H9 (cell line): ENCODE measurements around the gene UNC79. TPM values are rescaled to one million over a fixed set of nuclear protein-coding genes. Genes with fewer than 3 reads are reported as not detected.

Experiments used
- DNase-seq: peaks from one replicate; pipeline ENCODE4 v3.0.0-alpha.2; 2017
- H2AFZ ChIP-seq: one replicate; pipeline ENCODE4 v1.6.1; 2013; ENCODE audit warnings: mild to moderate bottlenecking, low read length, control low read depth, moderate library complexity
- H2AK5ac ChIP-seq: 2 replicates; pipeline ENCODE4 v1.6.1; 2013; ENCODE audit warnings: low read length, control low read depth, mixed read lengths; ENCODE audit not compliant: insufficient read length
- H2BK120ac ChIP-seq: one replicate; pipeline ENCODE4 v1.6.1; 2013; ENCODE audit warnings: low read depth, mild to moderate bottlenecking, low read length, control low read depth, inconsistent platforms; ENCODE audit not compliant: poor library complexity, severe bottlenecking
- H2BK12ac ChIP-seq: 2 replicates; pipeline ENCODE4 v1.6.1; 2013; ENCODE audit warnings: low read length, control low read depth, mixed read lengths, low read depth; ENCODE audit not compliant: insufficient read length
- H2BK15ac ChIP-seq: 2 replicates; pipeline ENCODE4 v1.6.1; 2013; ENCODE audit warnings: low read depth, low read length, control low read depth
- H2BK20ac ChIP-seq: one replicate; pipeline ENCODE4 v1.6.1; 2013; ENCODE audit warnings: low read depth, mild to moderate bottlenecking, low read length, control low read depth, inconsistent platforms; ENCODE audit not compliant: poor library complexity, severe bottlenecking
- H2BK5ac ChIP-seq: 2 replicates; pipeline ENCODE4 v1.6.1; 2013; ENCODE audit warnings: low read length, control low read depth, mixed read lengths; ENCODE audit not compliant: insufficient read length
- H3K14ac ChIP-seq: 2 replicates; pipeline ENCODE4 v1.6.1; 2013; ENCODE audit warnings: low read length, control low read depth; ENCODE audit not compliant: insufficient read depth
- H3K18ac ChIP-seq: 2 replicates; pipeline ENCODE4 v1.6.1; 2013; ENCODE audit warnings: low read depth, mild to moderate bottlenecking, mixed read lengths, low read length, control low read depth; ENCODE audit not compliant: insufficient read length
- H3K23ac ChIP-seq: 2 replicates; pipeline ENCODE4 v1.6.1; 2013; ENCODE audit warnings: low read length, control low read depth, mixed read lengths, low read depth; ENCODE audit not compliant: insufficient read length
- H3K23me2 ChIP-seq: 2 replicates; pipeline ENCODE4 v1.6.1; 2013; ENCODE audit warnings: low read depth, mild to moderate bottlenecking, mixed read lengths, low read length, control low read depth; ENCODE audit not compliant: insufficient read length, poor library complexity, severe bottlenecking
- H3K27ac ChIP-seq: 2 replicates; pipeline ENCODE4 v1.5.1; 2013; ENCODE audit warnings: low read length, control low read depth, mixed read lengths, low read depth; ENCODE audit not compliant: insufficient read length
- H3K27me3 ChIP-seq: 2 replicates; pipeline ENCODE4 v1.6.1; 2013; ENCODE audit warnings: low read length, control low read depth, inconsistent platforms; ENCODE audit not compliant: insufficient read depth
- H3K4ac ChIP-seq: 2 replicates; pipeline ENCODE4 v1.6.1; 2013; ENCODE audit warnings: low read depth, mild to moderate bottlenecking, control low read depth, inconsistent platforms, low read length, moderate library complexity
- H3K4me1 ChIP-seq: 2 replicates; pipeline ENCODE4 v1.6.1; 2013; ENCODE audit warnings: low read length, control low read depth, inconsistent platforms; ENCODE audit not compliant: insufficient read depth
- H3K4me2 ChIP-seq: 2 replicates; pipeline ENCODE4 v1.6.1; 2013; ENCODE audit warnings: low read length, control low read depth, mixed read lengths; ENCODE audit not compliant: insufficient read length, insufficient read depth
- H3K56ac ChIP-seq: 2 replicates; pipeline ENCODE4 v1.6.1; 2013; ENCODE audit warnings: low read depth, mild to moderate bottlenecking, mixed read lengths, low read length, control low read depth; ENCODE audit not compliant: insufficient read length
- H3K79me1 ChIP-seq: 2 replicates; pipeline ENCODE4 v1.6.1; 2013; ENCODE audit warnings: low read depth, mild to moderate bottlenecking, moderate library complexity, low read length, control low read depth, inconsistent platforms; ENCODE audit not compliant: insufficient read depth, poor library complexity, severe bottlenecking
- H3K79me2 ChIP-seq: 2 replicates; pipeline ENCODE4 v1.6.1; 2013; ENCODE audit warnings: low read length, control low read depth, inconsistent platforms; ENCODE audit not compliant: insufficient read depth
- H3K9ac ChIP-seq: 2 replicates; pipeline ENCODE4 v1.6.1; 2013; ENCODE audit warnings: low read length, control low read depth, mixed read lengths; ENCODE audit not compliant: insufficient read length; ENCODE audit errors: extremely low read depth
- H3K9me3 ChIP-seq: one replicate; pipeline ENCODE4 v1.6.1; 2013; ENCODE audit warnings: low read depth, low read length, inconsistent platforms; ENCODE audit not compliant: control insufficient read depth
- H3T11ph ChIP-seq: one replicate; pipeline ENCODE4 v1.6.1; 2013; ENCODE audit warnings: mild to moderate bottlenecking, low read length, control low read depth, inconsistent platforms
- H4K20me1 ChIP-seq: one replicate; pipeline ENCODE4 v1.6.1; 2013; ENCODE audit not compliant: control insufficient read depth, insufficient read length, insufficient read depth
- H4K5ac ChIP-seq: 2 replicates; pipeline ENCODE4 v1.6.1; 2013; ENCODE audit warnings: low read depth, mild to moderate bottlenecking, mixed read lengths, low read length, control low read depth; ENCODE audit not compliant: insufficient read length
- H4K8ac ChIP-seq: replicated peaks from 2 replicates; pipeline ENCODE4 v1.6.1; 2013; ENCODE audit warnings: low read length, control low read depth, mixed read lengths, low read depth; ENCODE audit not compliant: insufficient read length
- H4K91ac ChIP-seq: 2 replicates; pipeline ENCODE4 v1.6.1; 2013; ENCODE audit warnings: low read depth, mild to moderate bottlenecking, moderate library complexity, mixed read lengths, low read length, control low read depth; ENCODE audit not compliant: insufficient read length
- H3K27ac Mint-ChIP-seq, 3 experiments: 2 replicates in 2 of 3; 3 replicates in 1 of 3; pipeline ENCODE4 v1.8.0; 2020 to 2021; ENCODE audit warnings: mixed read lengths in 3 of 3, mild to moderate bottlenecking in 1 of 3, moderate library complexity in 1 of 3
- H3K27me3 Mint-ChIP-seq: 2 replicates; pipeline ENCODE4 v1.8.0; 2021; ENCODE audit warnings: low read depth, mild to moderate bottlenecking, moderate library complexity, mixed read lengths
- H3K36me3 Mint-ChIP-seq, 3 experiments: 2 replicates in 2 of 3; 3 replicates in 1 of 3; pipeline ENCODE4 v1.8.0; 2020 to 2021; ENCODE audit warnings: low read depth in 3 of 3, mixed read lengths in 3 of 3; ENCODE audit not compliant: insufficient read depth in 1 of 3
- H3K4me1 Mint-ChIP-seq, 2 experiments: 2 replicates each; pipeline ENCODE4 v1.8.0; 2020; ENCODE audit warnings: mixed read lengths in 2 of 2
- H3K4me3 Mint-ChIP-seq, 2 experiments: 2 replicates in 1 of 2; 3 replicates in 1 of 2; pipeline ENCODE4 v1.8.0; 2020 to 2021; ENCODE audit warnings: mild to moderate bottlenecking in 2 of 2, mixed read lengths in 2 of 2, moderate library complexity in 1 of 2
- H3K9me3 Mint-ChIP-seq, 2 experiments: 2 replicates in 1 of 2; 3 replicates in 1 of 2; pipeline ENCODE4 v1.8.0; 2020; ENCODE audit warnings: mild to moderate bottlenecking in 2 of 2, mixed read lengths in 2 of 2, moderate library complexity in 1 of 2
- WGBS: extraction: QIAGEN DNeasy Blood & Tissue Kit; methylation state at CpG from one replicate; pipeline ENCODE4 v1.1.7; 2013; ENCODE audit warnings: missing lambda C conversion rate, low lambda C conversion rate, mixed read lengths; ENCODE audit not compliant: insufficient read length; ENCODE audit errors: extremely low coverage; 5-methylcytosine and 5-hydroxymethylcytosine counted together
- total RNA-seq: library from RNA; stranded (reverse); gene quantifications from 2 replicates; pipeline ENCODE4 v1.2.1, GENCODE V29; 2021
- TF ChIP-seq, protein P1 (sequence below): fragments of 200-600 bp; sonication (generic); conservative IDR thresholded peaks from 3 replicates; pipeline ENCODE4 v1.8.0; 2021; ENCODE audit warnings: antibody characterized with exemption, mild to moderate bottlenecking

The UNC79 gene
- total RNA-seq, 1 experiment from 2014 or later = 3.0 TPM

DNA sequence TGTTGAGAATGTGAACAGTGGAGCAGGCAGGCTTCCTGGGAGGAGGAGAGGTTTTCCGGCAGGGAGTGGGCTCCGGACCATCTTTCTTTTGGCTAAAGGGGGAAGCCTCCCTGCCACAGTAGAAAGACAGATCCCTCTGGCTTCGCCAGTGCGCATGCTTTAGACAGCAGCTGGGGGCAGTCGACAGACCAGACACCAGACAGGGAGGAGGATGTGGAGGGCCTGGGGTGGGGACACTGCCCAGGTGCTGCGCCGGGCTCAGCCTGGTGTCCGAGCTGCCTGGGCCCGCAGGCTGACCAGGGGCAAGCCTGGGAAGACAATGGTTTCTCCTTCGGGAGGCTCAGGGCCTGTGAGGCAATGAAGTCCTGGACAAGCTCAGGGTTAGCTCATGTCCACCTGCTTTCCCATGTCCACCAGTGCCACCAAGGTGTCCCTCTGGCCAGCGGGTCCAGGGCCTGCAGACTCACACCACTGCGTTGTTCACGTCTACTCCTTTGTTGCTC is 290.3 kb downstream of the UNC79 start:
- H3K9me3 ChIP-seq = no peaks in the 10 kb centered on the region
- no peak overlapping the region for H2BK5ac ChIP-seq
- H3K23ac ChIP-seq = no peak overlapping the region
- no peak overlapping the region for H2BK12ac ChIP-seq
- H3K14ac ChIP-seq = no peak overlapping the region
- H3K4ac ChIP-seq = no peak overlapping the region
- Mint-ChIP-seq H3K27me3 (peaks cover 1% of the 10 kb centered on the region; the same call in 1 of the 2 replicates), H3K36me3 (no peaks in the 10 kb centered on the region; a peak in 3 of 7 replicates), H3K9me3 (peaks cover 0 to 3% of the 10 kb centered on the region in 2 experiments; a peak in 2 of 5 replicates), H3K27ac (peak overlapping the region in 2 of 3 experiments; percentile 42 to 70; a peak in 2 of 7 replicates), H3K4me1 (peaks cover 3 to 5% of the 10 kb centered on the region in 2 experiments), H3K4me3 (no peak overlapping the region)
- no peaks in the 10 kb centered on the region for H3K79me2 ChIP-seq
- no peak overlapping the region for H3K56ac ChIP-seq
- TF ChIP-seq, protein P1, sequence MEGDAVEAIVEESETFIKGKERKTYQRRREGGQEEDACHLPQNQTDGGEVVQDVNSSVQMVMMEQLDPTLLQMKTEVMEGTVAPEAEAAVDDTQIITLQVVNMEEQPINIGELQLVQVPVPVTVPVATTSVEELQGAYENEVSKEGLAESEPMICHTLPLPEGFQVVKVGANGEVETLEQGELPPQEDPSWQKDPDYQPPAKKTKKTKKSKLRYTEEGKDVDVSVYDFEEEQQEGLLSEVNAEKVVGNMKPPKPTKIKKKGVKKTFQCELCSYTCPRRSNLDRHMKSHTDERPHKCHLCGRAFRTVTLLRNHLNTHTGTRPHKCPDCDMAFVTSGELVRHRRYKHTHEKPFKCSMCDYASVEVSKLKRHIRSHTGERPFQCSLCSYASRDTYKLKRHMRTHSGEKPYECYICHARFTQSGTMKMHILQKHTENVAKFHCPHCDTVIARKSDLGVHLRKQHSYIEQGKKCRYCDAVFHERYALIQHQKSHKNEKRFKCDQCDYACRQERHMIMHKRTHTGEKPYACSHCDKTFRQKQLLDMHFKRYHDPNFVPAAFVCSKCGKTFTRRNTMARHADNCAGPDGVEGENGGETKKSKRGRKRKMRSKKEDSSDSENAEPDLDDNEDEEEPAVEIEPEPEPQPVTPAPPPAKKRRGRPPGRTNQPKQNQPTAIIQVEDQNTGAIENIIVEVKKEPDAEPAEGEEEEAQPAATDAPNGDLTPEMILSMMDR = no peak
- H3K9ac ChIP-seq = no peak overlapping the region
- no CpG with 5 or more reads among the region's 13 CpGs for WGBS
- no peak overlapping the region for H4K5ac ChIP-seq
- DNase-seq = peak; percentile 22
- no peaks in the 10 kb centered on the region for H3K27me3 ChIP-seq
- no peak overlapping the region for H2BK15ac ChIP-seq
- no peak overlapping the region for H3K4me2 ChIP-seq
- no peaks in the 10 kb centered on the region for H3K4me1 ChIP-seq
- no peak overlapping the region for H3K27ac ChIP-seq
- no peak overlapping the region for H2BK120ac ChIP-seq
- no peak overlapping the region for H3K18ac ChIP-seq
- H3K23me2 ChIP-seq = no peaks in the 10 kb centered on the region
- no peak overlapping the region for H4K91ac ChIP-seq
- H2AK5ac ChIP-seq = no peak overlapping the region
- H3T11ph ChIP-seq = no peak overlapping the region
- no peak overlapping the region for H2AFZ ChIP-seq
- H4K20me1 ChIP-seq = no peaks in the 10 kb centered on the region
- no peak overlapping the region for H2BK20ac ChIP-seq
- no peaks in the 10 kb centered on the region for H3K79me1 ChIP-seq
- H4K8ac ChIP-seq = no peak overlapping the region
